IPS DF 4.7 (cell line): ENCODE data around the gene KCNB1.

Source experiments
- DNase-seq: peaks from one replicate; pipeline ENCODE4 v3.0.0-alpha.2; 2013; ENCODE audit warnings: low spot score; ENCODE audit errors: extremely low read depth

Gene KCNB1

GRCh38 chr20:49360242-49360968, 122.1 kb downstream of the KCNB1 start:
- DNase-seq = no peak

GRCh38 chr20:49356676-49357075, 125.8 kb downstream of the KCNB1 start:
- DNase-seq = no peak

- DNase-seq = no peak
Measured at GRCh38 chr20:49354673-49355072, 127.8 kb downstream of the KCNB1 start.

GRCh38 chr20:49353348-49353747, 129.1 kb downstream of the KCNB1 start:
- DNase-seq = no peak

- DNase-seq = no peak
Measured at GRCh38 chr20:49352751-49353150, 129.7 kb downstream of the KCNB1 start.

- DNase-seq = no peak
Measured at GRCh38 chr20:49351775-49352174, 130.7 kb downstream of the KCNB1 start.

GRCh38 chr20:49349694-49350252, 132.7 kb downstream of the KCNB1 start:
- DNase-seq = no peak

- DNase-seq = no peak
Measured at GRCh38 chr20:49349078-49349477, 133.4 kb downstream of the KCNB1 start.

GRCh38 chr20:49348563-49348962, 133.9 kb downstream of the KCNB1 start:
- no peak for DNase-seq

- no peak for DNase-seq
Measured at GRCh38 chr20:49347156-49347555, 135.3 kb downstream of the KCNB1 start.

- DNase-seq = no peak
Measured at GRCh38 chr20:49346682-49347081, 135.8 kb downstream of the KCNB1 start.

GRCh38 chr20:49345524-49345923, 136.9 kb downstream of the KCNB1 start:
- DNase-seq = no peak

GRCh38 chr20:49344975-49345374, 137.5 kb downstream of the KCNB1 start:
- DNase-seq = no peak

GRCh38 chr20:49344140-49344539, 138.3 kb downstream of the KCNB1 start:
- DNase-seq = no peak

GRCh38 chr20:49343246-49343645, 139.2 kb downstream of the KCNB1 start:
- DNase-seq = no peak

GRCh38 chr20:49340161-49340966, 142.1 kb downstream of the KCNB1 start:
- DNase-seq = no peak

- no peak for DNase-seq
Measured at GRCh38 chr20:49339123-49339522, 143.3 kb downstream of the KCNB1 start.

- no peak for DNase-seq
Measured at GRCh38 chr20:49338061-49338460, 144.4 kb downstream of the KCNB1 start.

- no peak for DNase-seq
Measured at GRCh38 chr20:49337357-49337756, 145.1 kb downstream of the KCNB1 start.

- DNase-seq = no peak
Measured at GRCh38 chr20:49336786-49337185, 145.7 kb downstream of the KCNB1 start.

GRCh38 chr20:49335476-49335875, 147.0 kb downstream of the KCNB1 start:
- no peak for DNase-seq
